ENCODE data around the gene NOL4L. TPM values are rescaled to one million over a fixed set of nuclear protein-coding genes. Genes with fewer than 3 reads are reported as not detected.

The NOL4L gene
- polyA plus RNA-seq, 3 donors, result 1.1 to 30.9 (median 2.8) TPM

DNA sequence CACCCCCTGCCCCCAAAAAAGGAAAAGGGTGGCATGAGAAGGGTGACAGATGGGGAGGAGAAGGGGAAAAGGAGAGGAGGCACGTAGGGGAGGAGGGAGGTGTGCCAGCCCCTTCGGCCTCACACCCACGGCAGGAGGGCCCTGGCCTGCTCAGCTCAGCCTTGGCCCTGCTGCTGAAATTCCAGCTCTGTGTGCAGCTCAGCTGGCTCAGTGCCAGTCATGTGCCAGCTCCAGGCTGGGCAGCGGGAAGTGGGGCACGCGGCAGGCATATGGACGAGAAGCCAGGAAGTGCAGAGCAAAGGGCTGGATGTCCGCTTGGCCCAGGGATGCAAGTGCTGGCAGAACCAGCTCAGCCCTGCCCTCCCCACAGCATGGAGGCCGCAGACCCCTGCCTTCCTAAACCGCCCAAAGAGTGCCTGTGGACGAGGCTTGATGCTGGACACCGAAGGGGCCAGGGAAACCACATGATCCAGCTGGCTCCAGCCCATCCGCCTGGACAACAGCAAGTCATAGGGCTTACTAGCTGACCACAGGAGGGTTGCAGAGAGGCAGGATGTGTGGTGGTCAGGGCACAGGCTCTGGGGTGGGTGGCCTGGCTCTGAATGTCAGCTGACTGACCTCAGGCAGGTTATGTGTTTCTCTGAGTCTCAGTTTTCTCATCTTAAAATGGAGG lies 60.2 kb downstream of the NOL4L start:
- WGBS (ENCODE audit: insufficient coverage), result 65% methylated on average over 13 of the region's 13 CpGs
- no peak overlapping the region for H3K4me2 ChIP-seq (replicated peaks; ENCODE audit: extremely low read depth, low read length, poor library complexity, severe bottlenecking)
- no peak overlapping the region for H3K9ac ChIP-seq (ENCODE audit: insufficient read depth, low read length, poor library complexity, severe bottlenecking)
- H3K36me3 ChIP-seq (replicated peaks in 1 of 2; ENCODE audit: control insufficient read depth in 1 of 2, insufficient read depth in 2 of 2, low read length in 2 of 2), result no peaks in the 10 kb centered on the region
- Mint-ChIP-seq H3K27ac (peak overlapping the region in 1 of 7 donors; percentile 59), H3K4me3 (no peak overlapping the region), H3K4me1 (peaks cover 51% of the 10 kb centered on the region), H3K27me3 (ENCODE audit: low read depth in 3 of 3) (peaks cover 6 to 9% (median 6%) of the 10 kb centered on the region in 3 donors), H3K36me3 (peaks cover 11% of the 10 kb centered on the region in 2 donors), H3K9me3 (no peaks in the 10 kb centered on the region)
- no peaks in the 10 kb centered on the region for H3K27me3 ChIP-seq (ENCODE audit: control insufficient read depth in 2 of 2, insufficient read depth in 2 of 2, low read length in 2 of 2)
- DNase-seq, result no peak
- TF ChIP-seq, protein P1, sequence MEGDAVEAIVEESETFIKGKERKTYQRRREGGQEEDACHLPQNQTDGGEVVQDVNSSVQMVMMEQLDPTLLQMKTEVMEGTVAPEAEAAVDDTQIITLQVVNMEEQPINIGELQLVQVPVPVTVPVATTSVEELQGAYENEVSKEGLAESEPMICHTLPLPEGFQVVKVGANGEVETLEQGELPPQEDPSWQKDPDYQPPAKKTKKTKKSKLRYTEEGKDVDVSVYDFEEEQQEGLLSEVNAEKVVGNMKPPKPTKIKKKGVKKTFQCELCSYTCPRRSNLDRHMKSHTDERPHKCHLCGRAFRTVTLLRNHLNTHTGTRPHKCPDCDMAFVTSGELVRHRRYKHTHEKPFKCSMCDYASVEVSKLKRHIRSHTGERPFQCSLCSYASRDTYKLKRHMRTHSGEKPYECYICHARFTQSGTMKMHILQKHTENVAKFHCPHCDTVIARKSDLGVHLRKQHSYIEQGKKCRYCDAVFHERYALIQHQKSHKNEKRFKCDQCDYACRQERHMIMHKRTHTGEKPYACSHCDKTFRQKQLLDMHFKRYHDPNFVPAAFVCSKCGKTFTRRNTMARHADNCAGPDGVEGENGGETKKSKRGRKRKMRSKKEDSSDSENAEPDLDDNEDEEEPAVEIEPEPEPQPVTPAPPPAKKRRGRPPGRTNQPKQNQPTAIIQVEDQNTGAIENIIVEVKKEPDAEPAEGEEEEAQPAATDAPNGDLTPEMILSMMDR (IDR thresholded peaks at IDR 0.05), result no peak
- H2AFZ ChIP-seq (ENCODE audit: insufficient read depth, low read depth, low read length, poor library complexity, severe bottlenecking), result no peak overlapping the region
- no peaks in the 10 kb centered on the region for H3K9me3 ChIP-seq (replicated peaks in 1 of 2; ENCODE audit: control insufficient read depth in 1 of 2, insufficient read depth in 1 of 2, low read length in 2 of 2)
- no peaks in the 10 kb centered on the region for H3K79me2 ChIP-seq (ENCODE audit: insufficient read depth, low read length)
- intact Hi-C loops (cut with micrococcal nuclease), result loop anchor here in 1 of 2 donors (5.0 kb wide), 2 partner anchors 42 to 252 kb away; no protein-coding TSS in a partner anchor
- no peak overlapping the region for H3K27ac ChIP-seq (ENCODE audit: low read depth in 1 of 2, low read length in 2 of 2)
- H3K4me1 ChIP-seq (ENCODE audit: control insufficient read depth in 1 of 2, insufficient read depth in 2 of 2, low read length in 2 of 2), result peaks cover 31 to 49% of the 10 kb centered on the region in 2 donors
- no peak overlapping the region for H3K4me3 ChIP-seq (replicated peaks in 1 of 3; ENCODE audit: low read depth in 2 of 3, low read length in 3 of 3)
- H4K20me1 ChIP-seq (ENCODE audit: insufficient read depth, low read length), result peaks cover 3% of the 10 kb centered on the region

DNA sequence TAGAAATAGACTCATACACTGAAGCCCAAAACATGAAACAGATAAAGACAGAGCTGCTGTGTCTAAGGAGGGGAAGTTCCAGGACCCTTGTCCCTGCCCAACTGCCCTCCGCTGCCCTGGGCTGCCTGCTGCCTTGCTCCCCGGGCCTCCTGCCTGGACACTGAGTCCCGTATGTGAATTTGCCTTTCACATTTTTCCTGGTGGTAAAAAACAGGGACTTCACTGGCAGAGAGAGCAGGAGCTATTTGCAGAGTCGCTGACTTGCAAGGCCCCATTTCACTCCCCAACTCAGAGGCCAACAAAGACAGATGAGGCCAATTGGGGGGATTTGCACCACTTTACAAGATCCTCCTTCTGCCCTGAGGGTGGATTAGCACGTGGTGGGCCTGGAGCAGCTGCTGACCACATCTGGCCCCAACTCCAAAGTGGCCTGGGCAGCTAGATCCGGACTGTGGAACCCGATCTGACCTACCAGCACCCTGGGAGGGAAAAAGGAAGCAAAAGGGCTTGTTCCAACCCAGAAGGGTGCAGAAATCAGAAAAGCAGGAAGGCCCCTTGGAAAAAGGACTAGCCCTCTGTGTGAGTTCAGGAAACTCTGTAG lies 61.4 kb downstream of the NOL4L start:
- DNase-seq, result no peak
- Histone ChIP-seq H3K4me3 (replicated peaks in 1 of 3; ENCODE audit: low read depth in 2 of 3, low read length in 3 of 3) (no peak overlapping the region), H2AFZ (ENCODE audit: insufficient read depth, low read depth, low read length, poor library complexity, severe bottlenecking) (no peak overlapping the region), H3K79me2 (ENCODE audit: insufficient read depth, low read length) (no peaks in the 10 kb centered on the region), H4K20me1 (ENCODE audit: insufficient read depth, low read length) (peaks cover 3% of the 10 kb centered on the region), H3K4me2 (replicated peaks; ENCODE audit: extremely low read depth, low read length, poor library complexity, severe bottlenecking) (no peak overlapping the region), H3K9me3 (replicated peaks in 1 of 2; ENCODE audit: control insufficient read depth in 1 of 2, insufficient read depth in 1 of 2, low read length in 2 of 2) (no peaks in the 10 kb centered on the region), H3K27me3 (ENCODE audit: control insufficient read depth in 2 of 2, insufficient read depth in 2 of 2, low read length in 2 of 2) (no peaks in the 10 kb centered on the region), H3K27ac (ENCODE audit: low read depth in 1 of 2, low read length in 2 of 2) (no peak overlapping the region), H3K36me3 (replicated peaks in 1 of 2; ENCODE audit: control insufficient read depth in 1 of 2, insufficient read depth in 2 of 2, low read length in 2 of 2) (peaks cover 0 to 8% of the 10 kb centered on the region in 2 donors), H3K9ac (ENCODE audit: insufficient read depth, low read length, poor library complexity, severe bottlenecking) (no peak overlapping the region), H3K4me1 (ENCODE audit: control insufficient read depth in 1 of 2, insufficient read depth in 2 of 2, low read length in 2 of 2) (peaks cover 30 to 44% of the 10 kb centered on the region in 2 donors)
- Mint-ChIP-seq H3K4me1 (peaks cover 46% of the 10 kb centered on the region), H3K36me3 (peaks cover 13 to 20% of the 10 kb centered on the region in 2 donors), H3K27ac (no peak overlapping the region), H3K27me3 (ENCODE audit: low read depth in 3 of 3) (peaks cover 3 to 9% (median 4%) of the 10 kb centered on the region in 3 donors), H3K9me3 (no peaks in the 10 kb centered on the region), H3K4me3 (no peak overlapping the region)
- WGBS (ENCODE audit: insufficient coverage), result 80% methylated on average over 4 of the region's 7 CpGs
- intact Hi-C loops (cut with micrococcal nuclease), result loop anchor here in 1 of 2 donors (5.0 kb wide), 1 partner anchor 254 kb away; no protein-coding TSS in a partner anchor
- TF ChIP-seq, protein P1 (IDR thresholded peaks at IDR 0.05), result no peak

All from CD14-positive monocyte (primary cell).